B cell (primary cell): ENCODE measurements around the gene SEZ6L. TPM values are rescaled to one million over a fixed set of nuclear protein-coding genes. Genes with fewer than 3 reads are reported as not detected.

Source experiments
- ATAC-seq: fragments of 200-7000 bp; cut with Tn5 transposase; one replicate; pipeline ENCODE4 v1.10.0; 2021; ENCODE audit warnings: low read depth, mild to moderate bottlenecking, moderate number of reproducible peaks, moderate library complexity
- CTCF ChIA-PET: fragments of 350-600 bp; sonication (Branson Sonifier 250); formaldehyde crosslinking; loops from one replicate; lab custom pipeline; 2021; ENCODE audit warnings: antibody characterized with exemption, inconsistent platforms; lab: Charles Lee
- POLR2A ChIA-PET: fragments of 350-600 bp; sonication (Branson Sonifier 250); formaldehyde crosslinking; loops from one replicate; lab custom pipeline; 2021; ENCODE audit warnings: antibody characterized with exemption; lab: Charles Lee
- DNase-seq: peaks from one replicate; pipeline ENCODE4 v3.0.0; 2013
- H2AFZ ChIP-seq: 2 replicates; pipeline ENCODE4 v1.6.1; 2012; ENCODE audit warnings: mild to moderate bottlenecking, low read depth, low read length; ENCODE audit not compliant: insufficient read depth, poor library complexity, severe bottlenecking
- H3K27ac ChIP-seq, 2 donors: 1 replicate in 1 of 2; 2 replicates in 1 of 2; pipeline ENCODE4 v1.5.1; 2012 to 2013; ENCODE audit warnings: low read length in 2 of 2, mild to moderate bottlenecking in 2 of 2, moderate library complexity in 1 of 2
- H3K27me3 ChIP-seq, 4 experiments: fragments of 200-600 bp in 1 of 4; sonication (generic) in 1 of 4; replicated peaks in 1 of 4; 1 replicate in 2 of 4; 2 replicates in 2 of 4; pipeline versions ENCODE4 v1.6.1 to v1.7.0; 2013 to 2016; ENCODE audit warnings: low read length in 3 of 4, mild to moderate bottlenecking in 2 of 4, mixed read lengths in 1 of 4, moderate library complexity in 1 of 4; ENCODE audit not compliant: insufficient read depth in 4 of 4, control insufficient read depth in 3 of 4; ENCODE audit errors: control extremely low read depth in 1 of 4
- H3K36me3 ChIP-seq, 2 experiments: replicated peaks in 1 of 2; 1 replicate in 1 of 2; 2 replicates in 1 of 2; pipeline versions ENCODE4 v1.6.1 to v1.7.1; 2013; ENCODE audit warnings: low read length in 1 of 2; ENCODE audit not compliant: insufficient read depth in 2 of 2, control insufficient read depth in 1 of 2; ENCODE audit errors: control extremely low read depth in 1 of 2, extremely low read depth in 1 of 2
- H3K4me1 ChIP-seq, 2 donors: fragments of 200-600 bp in 1 of 2; sonication (generic) in 1 of 2; 1 replicate in 1 of 2; 2 replicates in 1 of 2; pipeline versions ENCODE4 v1.5.1 to v1.6.1; 2013 to 2017; ENCODE audit warnings: low read length in 2 of 2; ENCODE audit not compliant: control insufficient read depth in 2 of 2, insufficient read depth in 2 of 2
- H3K4me2 ChIP-seq: replicated peaks from 2 replicates; pipeline ENCODE3; 2012; ENCODE audit warnings: mild to moderate bottlenecking, low read depth, low read length; ENCODE audit not compliant: poor library complexity, severe bottlenecking
- H3K4me3 ChIP-seq, 5 experiments: fragments of 200-600 bp in 1 of 5; sonication (generic) in 1 of 5; 1 replicate in 3 of 5; 2 replicates in 2 of 5; pipeline versions ENCODE4 v1.5.1 to v1.7.0; 2011 to 2016; ENCODE audit warnings: low read length in 4 of 5, mild to moderate bottlenecking in 4 of 5, low read depth in 2 of 5, control low read depth in 1 of 5, moderate library complexity in 1 of 5; ENCODE audit not compliant: insufficient read depth in 1 of 5; ENCODE audit errors: control extremely low read depth in 1 of 5, extremely low read depth in 1 of 5
- H3K79me2 ChIP-seq: fragments of 200-600 bp; sonication (generic); one replicate; pipeline ENCODE4 v1.6.0; 2016; ENCODE audit warnings: low read length; ENCODE audit not compliant: control insufficient read depth, insufficient read depth
- H3K9ac ChIP-seq: fragments of 200-600 bp; sonication (generic); 2 replicates; pipeline ENCODE4 v1.6.1; 2017; ENCODE audit warnings: mild to moderate bottlenecking, low read length, moderate library complexity
- H3K9me3 ChIP-seq, 3 donors: one replicate each; pipeline versions ENCODE4 v1.6.1 to v1.7.1; 2013; ENCODE audit warnings: low read length in 2 of 3; ENCODE audit not compliant: control insufficient read depth in 2 of 3, insufficient read depth in 1 of 3; ENCODE audit errors: control extremely low read depth in 1 of 3
- H4K20me1 ChIP-seq: 2 replicates; pipeline ENCODE4 v1.6.0; 2012; ENCODE audit warnings: mild to moderate bottlenecking, low read length; ENCODE audit not compliant: insufficient read depth, control insufficient read depth, poor library complexity, severe bottlenecking
- H3K27ac Mint-ChIP-seq: one replicate; pipeline ENCODE4 v1.8.0; 2021; ENCODE audit warnings: mixed read lengths
- H3K27me3 Mint-ChIP-seq: one replicate; pipeline ENCODE4 v1.8.0; 2021; ENCODE audit warnings: mixed read lengths
- H3K4me1 Mint-ChIP-seq: one replicate; pipeline ENCODE4 v1.8.0; 2021; ENCODE audit warnings: mixed read lengths
- H3K4me3 Mint-ChIP-seq: one replicate; pipeline ENCODE4 v1.8.0; 2021; ENCODE audit warnings: mixed read lengths
- H3K9me3 Mint-ChIP-seq: one replicate; pipeline ENCODE4 v1.8.0; 2022; ENCODE audit warnings: mixed read lengths; ENCODE audit not compliant: insufficient read depth
- CTCF ChIP-seq: fragments of 200-600 bp; IDR thresholded peaks from one replicate; pipeline ENCODE4 v1.8.0; 2022; ENCODE audit warnings: antibody characterized with exemption, mild to moderate bottlenecking
- EZH2 ChIP-seq: IDR thresholded peaks from 2 replicates; pipeline ENCODE4 v1.6.1; 2012; ENCODE audit warnings: borderline replicate concordance, low read depth, mild to moderate bottlenecking, moderate library complexity, low read length; ENCODE audit not compliant: insufficient read depth, poor library complexity, severe bottlenecking
- WGBS: methylation state at CpG from one replicate; pipeline ENCODE4 v1.1.5; 2013; ENCODE audit warnings: missing lambda C conversion rate; ENCODE audit not compliant: insufficient coverage; 5-methylcytosine and 5-hydroxymethylcytosine counted together
- intact Hi-C: fragments of 100-400 bp; cut with micrococcal nuclease; formaldehyde crosslinking; loops from one replicate; pipeline ENCODE4 v1.10.0; 2022
- polyA plus RNA-seq: library from polyadenylated mRNA; depleted of rRNA; stranded (reverse); fragments of >200 nt; gene quantifications from 2 replicates; pipeline ENCODE4 v1.2.3, GENCODE V29; 2012
- total RNA-seq, 2 donors: library from RNA; stranded (reverse); fragments of 120-200 nt in 1 of 2; gene quantifications; 1 replicate in 1 of 2; 2 replicates in 1 of 2; pipeline versions ENCODE4 v1.2.3 to v1.2.4, GENCODE V29; 2013 to 2022

SEZ6L gene
- total and polyA plus RNA-seq, 2 donors (not counting 1 experiment from before 2014, with no cell fraction given): 0.04 TPM; not detected in 1

GRCh38 chr22:26273011-26273675 lies 103.9 kb downstream of the SEZ6L start:
- POLR2A ChIA-PET: no interaction called here
- no peak for ATAC-seq

More at GRCh38 chr22:26273011-26273675, 103.9 kb downstream of the SEZ6L start:
- Histone ChIP-seq H3K9ac (no peak overlapping the region), H3K36me3 (no peaks in the 10 kb centered on the region), H3K9me3 (no peaks in the 10 kb centered on the region), H3K4me1 (no peaks in the 10 kb centered on the region), H4K20me1 (no peaks in the 10 kb centered on the region), H3K4me3 (no peak overlapping the region), H2AFZ (no peak overlapping the region), H3K27me3 (peaks cover 0 to 11% (median 2%) of the 10 kb centered on the region in 4 experiments), H3K4me2 (no peak overlapping the region), H3K27ac (no peak overlapping the region), H3K79me2 (no peaks in the 10 kb centered on the region)
- Mint-ChIP-seq H3K4me1 (no peaks in the 10 kb centered on the region), H3K9me3 (no peaks in the 10 kb centered on the region), H3K27ac (no peak overlapping the region), H3K27me3 (peaks cover 29% of the 10 kb centered on the region), H3K4me3 (no peak overlapping the region)
- WGBS: 89% methylated on average over 8 of the region's 12 CpGs
- no peak for DNase-seq
- intact Hi-C loops: no loop called here
- CTCF ChIA-PET: no interaction called here
- TF ChIP-seq CTCF (no peak), EZH2 (no peak)
